ENCODE results near the gene TMPRSS11F.
A peak's percentile ranks its signal among the peaks of the same experiment; 100 is the strongest.
"Not testable (repeated sequence)": the region's sequence is repeated elsewhere in the genome, so short reads cannot be mapped to it uniquely, and the experiment has no call there.

TMPRSS11F gene

DNA sequence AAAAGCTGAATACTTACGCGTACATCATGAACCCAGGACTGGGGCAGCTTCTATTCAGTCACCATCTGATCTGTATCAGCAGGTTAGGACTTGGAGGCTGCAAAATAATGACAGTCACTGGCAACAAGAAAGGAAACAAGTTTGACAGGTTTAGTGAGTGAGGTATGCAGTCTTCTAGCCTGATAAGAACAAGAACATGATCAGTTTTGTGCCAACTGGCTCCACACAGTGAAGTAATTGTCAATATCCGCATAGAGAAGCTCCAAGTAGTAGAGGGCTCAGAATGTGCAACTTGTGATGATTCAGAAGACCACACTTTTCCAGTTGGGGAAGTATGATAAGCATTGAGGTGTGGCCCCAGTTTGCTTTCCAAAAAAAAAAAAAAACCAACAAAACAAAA is at the start of gene TMPRSS11F:
TSS of gene TMPRSS11F (minus strand) at position 77 of the 400 bp plus-strand sequence. CDS start at position 28, 49 bp downstream.
- DNase-seq, result no peak

GRCh38 chr4:68176904-68177303 is 47.2 kb upstream of the TMPRSS11F start:
- no peak for DNase-seq

- DNase-seq, result no peak
Observed at GRCh38 chr4:68176500-68176899, 46.8 kb upstream of the TMPRSS11F start.

GRCh38 chr4:68175562-68176155 is 46.0 kb upstream of the TMPRSS11F start:
- DNase-seq, result peak; percentile 67 to 81 (median 76)

DNA sequence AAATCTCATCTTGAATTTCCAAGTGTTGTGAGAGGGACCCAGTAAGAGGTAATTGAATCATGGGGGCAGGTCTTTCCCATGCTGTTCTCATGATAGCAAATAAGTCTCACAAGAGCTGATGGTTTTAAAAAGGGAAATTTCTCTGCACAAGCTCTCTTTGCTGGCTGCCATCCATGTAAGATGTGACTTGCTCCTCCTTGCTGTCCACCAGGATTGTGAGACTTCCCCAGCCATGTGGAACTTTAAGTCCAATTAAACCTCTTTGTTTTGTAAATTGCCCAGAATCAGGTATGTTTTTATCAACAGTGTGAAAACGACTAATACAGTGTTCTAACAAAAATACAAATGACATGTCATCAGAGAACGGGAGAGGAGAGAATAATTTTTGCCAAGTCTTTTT is 44.7 kb upstream of the TMPRSS11F start:
- DNase-seq, result not testable (repeated sequence)

- not testable (repeated sequence) for DNase-seq
Observed at GRCh38 chr4:68172147-68172546, 42.5 kb upstream of the TMPRSS11F start.

DNA sequence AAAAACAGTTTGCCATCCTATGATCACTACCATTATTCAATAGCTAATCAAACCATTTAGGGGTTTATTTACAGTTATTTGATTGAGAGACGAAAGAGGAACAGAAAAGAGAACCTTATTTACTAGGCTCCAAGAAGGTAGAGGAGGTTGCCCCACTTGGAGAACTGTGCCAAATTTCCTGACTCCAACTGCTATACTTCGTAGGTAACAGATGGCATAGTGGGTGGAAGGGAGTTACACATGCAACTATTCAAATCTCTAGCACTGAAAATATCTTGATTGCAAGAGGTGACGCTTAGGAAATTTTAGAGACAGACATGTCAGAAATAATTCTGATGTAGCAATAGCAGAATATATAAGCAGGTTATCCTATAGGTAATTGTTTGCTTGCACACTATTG is 38.0 kb upstream of the TMPRSS11F start:
- no peak for DNase-seq

DNA sequence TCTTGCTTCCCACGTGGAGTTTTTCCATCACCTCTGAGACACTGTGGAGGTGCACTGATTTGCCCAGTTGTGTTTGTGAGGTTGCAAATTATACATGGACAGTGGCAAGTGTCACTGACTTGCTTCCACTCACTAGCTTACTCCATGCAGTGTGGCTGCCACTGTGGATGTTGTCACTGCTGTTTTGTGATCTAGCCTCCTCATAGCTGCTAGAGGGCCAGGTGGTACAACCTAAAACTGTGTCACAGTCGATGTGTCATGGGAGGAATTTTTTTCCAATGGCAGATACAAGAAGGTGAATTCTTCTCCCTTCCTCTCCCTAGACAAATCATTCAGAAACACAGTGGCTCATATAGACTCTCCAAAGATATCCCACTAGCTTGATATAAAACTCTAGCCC is 37.5 kb upstream of the TMPRSS11F start:
- DNase-seq, result no peak

DNA sequence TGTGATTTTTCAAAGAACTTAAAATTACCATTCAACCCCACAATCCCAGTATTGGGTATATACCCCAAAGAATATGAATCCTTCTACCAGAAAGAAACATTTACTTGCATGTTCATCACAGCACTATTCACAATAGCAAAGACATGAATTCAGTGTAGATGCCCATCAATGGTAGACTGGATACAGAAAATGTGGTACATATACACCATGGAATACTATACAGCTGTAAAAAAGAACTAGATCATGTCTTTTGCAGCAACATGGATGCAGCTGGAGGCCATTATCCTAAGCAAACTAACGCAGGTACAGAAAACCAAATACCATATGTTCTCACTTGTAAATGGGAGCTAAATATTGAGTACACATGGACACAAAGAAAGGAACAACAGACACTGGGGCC is 34.1 kb upstream of the TMPRSS11F start:
- DNase-seq, result no peak

- no peak for DNase-seq
Observed at GRCh38 chr4:68162196-68162595, 32.5 kb upstream of the TMPRSS11F start.

DNA sequence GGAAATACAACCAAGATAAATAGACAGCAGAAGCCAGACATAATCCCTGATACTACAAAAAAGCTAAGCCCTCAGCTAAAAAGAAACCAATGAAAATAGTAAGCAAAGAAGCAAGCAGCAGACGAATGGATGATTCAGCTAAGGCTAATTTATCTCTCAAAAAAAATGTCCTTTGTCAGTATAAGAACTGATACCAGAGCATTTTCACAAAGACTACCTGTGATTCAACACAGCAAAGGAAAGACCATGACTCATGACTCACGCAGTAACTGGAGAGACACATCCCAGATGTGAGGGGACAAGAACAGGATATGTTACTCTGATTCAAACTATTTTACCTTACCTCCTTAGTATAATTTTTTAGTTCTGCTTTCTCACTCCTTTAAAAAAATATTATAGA is 22.7 kb upstream of the TMPRSS11F start:
- no peak for DNase-seq

DNA sequence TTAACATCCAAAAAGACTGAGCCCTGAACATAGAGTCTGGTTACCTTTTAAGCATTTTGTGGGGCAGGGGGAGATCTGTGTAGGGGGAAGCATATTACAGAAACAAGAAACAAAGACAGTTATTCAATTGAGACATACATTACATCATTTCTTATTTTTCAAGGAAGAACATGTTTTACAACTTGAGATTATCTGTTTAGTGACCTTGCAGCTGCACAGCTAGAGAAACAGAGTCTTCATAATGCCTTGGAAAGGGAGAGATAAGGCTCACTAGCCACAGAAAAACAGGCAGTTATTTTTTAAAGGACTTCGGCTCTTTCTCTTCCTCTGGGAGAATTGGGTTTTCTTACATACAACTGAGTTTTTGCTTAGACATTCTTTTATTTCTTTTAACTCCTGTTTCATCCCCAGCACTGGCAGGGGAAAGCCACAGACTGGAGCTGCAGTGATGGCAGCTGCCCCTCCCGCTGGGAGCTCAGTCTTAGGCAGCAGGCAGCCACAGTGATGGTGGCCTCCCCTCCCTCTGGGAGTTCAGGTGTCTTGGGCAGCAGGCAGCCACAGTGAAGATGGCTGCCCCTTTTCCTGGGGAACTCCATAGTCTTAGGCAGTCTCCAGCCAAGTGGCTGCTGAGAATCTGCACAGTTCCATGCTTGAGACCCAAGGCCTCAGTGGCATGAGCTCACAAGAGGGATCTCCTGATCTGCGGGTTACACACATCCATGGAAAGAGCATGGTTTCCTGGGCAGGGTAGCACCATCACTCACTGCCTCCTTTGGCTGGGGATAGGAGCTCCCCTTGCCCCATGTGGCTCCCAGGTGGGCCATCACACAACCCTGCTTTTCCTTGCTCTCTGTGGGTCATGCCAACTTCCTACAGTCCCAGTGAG is 19.4 kb upstream of the TMPRSS11F start:
- no peak for DNase-seq

GRCh38 chr4:68147079-68147478 is 17.4 kb upstream of the TMPRSS11F start:
- no peak for DNase-seq

GRCh38 chr4:68145261-68145660 is 15.6 kb upstream of the TMPRSS11F start:
- no peak for DNase-seq

DNA sequence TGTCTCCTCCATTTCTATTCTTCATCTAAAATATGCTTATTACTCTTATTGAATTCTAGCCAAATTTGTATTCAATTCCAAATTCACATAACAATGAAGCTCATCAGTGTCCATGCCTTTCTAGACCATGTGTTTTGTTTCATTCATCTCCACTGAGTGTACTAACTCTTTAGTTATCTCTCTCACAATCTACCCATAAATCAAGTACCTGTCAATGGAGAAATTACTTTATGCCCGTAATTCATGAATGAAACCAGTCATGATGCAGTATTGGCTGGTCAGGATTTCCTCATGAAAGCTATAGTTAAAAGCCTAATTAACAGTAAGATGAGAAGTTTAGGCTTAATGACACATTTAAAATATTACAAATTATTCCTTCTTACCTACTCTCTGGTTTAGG is 12.2 kb upstream of the TMPRSS11F start:
- DNase-seq, result no peak

DNA sequence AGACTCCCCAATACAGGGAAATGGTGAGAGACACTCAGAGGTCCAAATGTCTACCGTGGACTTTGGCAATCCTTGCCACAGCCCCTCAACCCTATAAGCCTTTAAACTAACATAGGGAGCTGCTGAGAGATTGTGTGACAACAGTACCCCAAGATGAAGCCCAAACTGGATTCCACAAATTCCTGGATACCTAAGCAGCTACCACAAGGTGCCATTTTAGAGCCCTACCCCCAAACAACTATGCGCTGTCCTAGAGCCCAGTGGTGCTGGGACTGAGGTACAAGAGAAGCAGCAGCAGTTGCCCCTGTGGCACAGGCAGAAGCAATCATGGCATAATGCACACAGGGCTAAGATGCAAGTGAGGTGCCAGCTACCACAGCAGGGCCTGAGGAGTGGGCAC is 2.7 kb upstream of the TMPRSS11F start:
- DNase-seq, result no peak

- no peak for DNase-seq
Observed at GRCh38 chr4:68124262-68124661, 5.4 kb downstream of the TMPRSS11F start.

DNA sequence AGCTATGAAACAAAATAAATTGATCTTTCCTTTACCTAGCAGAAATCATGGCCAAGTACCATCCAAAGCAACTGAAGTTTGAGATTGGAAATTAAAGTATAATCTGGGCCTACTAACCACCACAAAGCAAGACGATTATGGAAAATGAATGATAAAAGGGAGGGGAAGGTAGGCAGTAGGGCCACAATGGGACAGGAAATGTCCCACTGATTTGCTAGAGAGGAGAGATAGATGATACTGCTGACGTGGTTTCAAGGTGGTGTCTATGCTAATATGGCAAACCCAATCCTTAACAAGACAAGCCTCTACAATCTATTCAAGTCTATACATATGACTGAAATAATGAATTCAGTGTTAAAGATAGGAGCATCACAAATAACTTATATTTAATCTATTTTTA is 6.1 kb downstream of the TMPRSS11F start:
- DNase-seq, result no peak

- DNase-seq, result no peak
Observed at GRCh38 chr4:68119921-68120320, 9.7 kb downstream of the TMPRSS11F start.

DNA sequence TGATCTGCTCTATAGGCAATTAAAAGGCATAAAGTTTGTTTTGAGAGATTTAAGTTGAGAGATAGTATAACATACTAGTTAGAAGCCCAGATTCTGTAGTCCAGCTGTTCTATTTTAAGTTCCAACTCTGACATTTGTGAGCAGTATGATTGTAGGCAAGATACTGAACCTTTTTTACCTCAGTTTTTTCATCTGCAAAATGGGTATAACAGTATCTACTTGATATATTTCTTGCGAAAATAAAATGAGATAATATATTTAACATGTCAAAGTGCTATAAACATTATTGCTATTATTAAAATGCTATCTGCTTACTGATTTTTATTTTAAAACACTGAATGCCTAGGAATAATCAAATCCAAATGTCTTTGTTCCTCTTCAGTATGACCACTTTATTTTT is 19.2 kb downstream of the TMPRSS11F start:
- no peak for DNase-seq

GRCh38 chr4:68109868-68110267 is 19.8 kb downstream of the TMPRSS11F start:
- no peak for DNase-seq

DNA sequence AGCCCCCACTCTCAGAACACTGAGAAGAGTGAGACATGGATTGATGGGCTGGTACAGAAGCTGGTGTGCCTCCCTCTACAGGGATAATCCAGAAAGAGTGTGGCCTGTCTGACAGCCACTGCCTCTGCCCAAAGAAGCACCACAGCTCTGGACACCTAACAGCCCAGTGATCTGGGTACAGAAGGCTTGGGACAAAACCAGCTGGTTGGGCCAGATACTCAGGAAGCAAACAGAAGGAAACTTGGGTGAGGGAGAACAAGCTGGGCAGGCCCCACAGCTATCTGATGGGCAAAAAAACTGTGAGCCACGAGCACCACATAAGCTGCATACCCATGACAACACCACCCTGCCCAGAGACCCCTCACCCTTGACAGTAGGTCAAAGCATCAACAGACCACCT is 46.9 kb downstream of the TMPRSS11F start:
- no peak for DNase-seq

DNA sequence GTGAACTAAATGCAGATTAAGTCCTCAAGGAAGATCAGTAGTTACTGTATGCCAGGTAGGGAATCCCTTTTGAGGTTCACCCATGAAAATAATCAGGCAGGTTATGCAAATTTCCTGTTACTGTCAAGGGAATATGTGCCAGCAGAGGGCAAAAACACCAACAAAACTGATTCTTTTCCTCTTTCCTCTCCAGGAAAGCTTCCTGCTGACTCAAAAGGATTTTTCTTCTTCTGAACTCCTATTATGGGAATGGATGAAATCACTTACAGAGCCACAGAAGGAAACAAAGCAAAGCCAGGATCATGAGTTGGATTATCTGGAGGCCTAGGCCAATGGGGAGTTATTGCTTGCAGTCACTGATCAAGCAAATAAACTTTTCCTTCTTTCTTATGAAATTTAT is 49.7 kb downstream of the TMPRSS11F start:
- no peak for DNase-seq

DNA sequence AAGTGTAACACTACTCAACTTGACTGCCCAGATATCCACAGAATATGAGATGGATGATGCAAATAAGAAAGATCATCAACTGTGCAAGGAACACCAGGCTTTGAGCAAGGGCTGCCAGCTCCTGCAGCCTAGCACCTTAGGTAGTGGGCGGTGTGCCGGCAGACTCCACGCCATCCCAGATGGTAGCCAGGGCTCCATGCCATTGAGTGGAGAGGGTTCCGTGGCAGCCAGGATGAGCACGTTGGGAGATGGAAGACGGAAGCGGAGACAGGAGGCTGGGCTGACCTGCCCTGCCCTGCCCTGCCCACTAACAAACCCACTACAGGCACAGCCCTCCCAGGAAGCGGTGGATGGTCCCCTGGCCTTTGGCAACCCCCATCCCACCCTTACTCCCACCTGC is 51.9 kb downstream of the TMPRSS11F start:
- no peak for DNase-seq

GRCh38 chr4:68077301-68077700 is 52.4 kb downstream of the TMPRSS11F start:
- no peak for DNase-seq

Data from suppressor macrophage treated with lipopolysaccharide for 1 hour (primary cell).